WTC11 (cell line): ENCODE results near the gene MEGF10.

Source experiments
- CREM ChIP-seq: sonication (generic); formaldehyde crosslinking; IDR thresholded peaks from 2 replicates; pipeline ENCODE4 v1.8.1; 2022; ENCODE audit warnings: mild to moderate bottlenecking, missing genetic modification reagents, moderate library complexity
- ESRRA ChIP-seq: sonication (generic); formaldehyde crosslinking; IDR thresholded peaks from 2 replicates; pipeline ENCODE4 v1.8.1; 2022; ENCODE audit warnings: mild to moderate bottlenecking, missing genetic modification reagents, borderline replicate concordance
- FOXJ3 ChIP-seq: sonication (generic); formaldehyde crosslinking; IDR thresholded peaks from 2 replicates; pipeline ENCODE4 v1.9.0; 2021; ENCODE audit warnings: missing genetic modification reagents, mild to moderate bottlenecking, borderline replicate concordance
- FOXK1 ChIP-seq: sonication (generic); formaldehyde crosslinking; IDR thresholded peaks from 2 replicates; pipeline ENCODE4 v1.8.0; 2022; ENCODE audit warnings: mild to moderate bottlenecking, moderate library complexity, missing genetic modification reagents
- IRF2 ChIP-seq: sonication (generic); formaldehyde crosslinking; IDR thresholded peaks from 2 replicates; pipeline ENCODE4 v1.8.0; 2022; ENCODE audit warnings: low read depth, missing genetic modification reagents, borderline replicate concordance
- NFYB ChIP-seq: sonication (generic); formaldehyde crosslinking; conservative IDR thresholded peaks from 2 replicates; pipeline ENCODE4 v1.8.0; 2022; ENCODE audit warnings: low read depth, missing genetic modification reagents
- NR3C1 ChIP-seq: sonication (generic); formaldehyde crosslinking; conservative IDR thresholded peaks from 2 replicates; pipeline ENCODE4 v1.8.1; 2023; ENCODE audit warnings: low read depth, mild to moderate bottlenecking, missing genetic modification reagents
- ZNF232 ChIP-seq: sonication (generic); formaldehyde crosslinking; IDR thresholded peaks from 2 replicates; pipeline ENCODE4 v1.8.0; 2022; ENCODE audit warnings: mild to moderate bottlenecking, missing genetic modification reagents
- ZNF671 ChIP-seq: fragments of 250-450 bp; sonication (Bioruptor Pico); IDR thresholded peaks from 2 replicates; pipeline ENCODE4 v1.8.0; 2021; ENCODE audit warnings: mild to moderate bottlenecking
- TF ChIP-seq, protein P1 (sequence below): fragments of 200-600 bp; IDR thresholded peaks from 2 replicates; pipeline ENCODE4 v1.8.0; 2022; ENCODE audit warnings: antibody characterized with exemption
- TF ChIP-seq, protein P2 (sequence below): sonication (generic); formaldehyde crosslinking; IDR thresholded peaks from 2 replicates; pipeline ENCODE4 v1.8.1; 2022; ENCODE audit warnings: missing genetic modification reagents, borderline replicate concordance
- TF ChIP-seq, protein P3 (sequence below): sonication (generic); formaldehyde crosslinking; IDR thresholded peaks from 2 replicates; pipeline ENCODE4 v1.8.1; 2022; ENCODE audit warnings: mild to moderate bottlenecking, missing genetic modification reagents, moderate library complexity, borderline replicate concordance
- TF ChIP-seq, protein P4 (sequence below): sonication (generic); formaldehyde crosslinking; IDR thresholded peaks from 2 replicates; pipeline ENCODE4 v1.8.1; 2023; ENCODE audit warnings: mild to moderate bottlenecking, missing genetic modification reagents, moderate library complexity

DNA sequence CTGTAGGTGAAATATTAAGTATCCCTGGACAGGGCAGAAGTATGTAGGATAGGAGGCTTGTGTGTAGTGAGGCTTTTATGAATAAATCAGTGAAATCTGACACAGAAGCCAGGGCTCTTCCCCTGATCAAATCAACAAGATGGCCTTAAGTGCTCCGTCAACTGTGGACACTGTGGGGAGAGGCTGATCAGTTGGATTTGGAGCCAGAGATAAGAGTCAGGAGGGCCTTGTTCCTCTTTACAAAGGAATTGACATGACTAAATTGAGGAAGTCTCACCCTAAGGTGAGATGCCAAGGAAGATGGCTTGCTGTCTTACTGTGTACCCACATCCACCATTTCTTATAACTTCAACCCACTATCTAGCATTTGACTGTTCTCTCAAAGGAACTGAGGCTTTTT, 135.3 kb downstream of the MEGF10 start:
- TF ChIP-seq, protein P1, sequence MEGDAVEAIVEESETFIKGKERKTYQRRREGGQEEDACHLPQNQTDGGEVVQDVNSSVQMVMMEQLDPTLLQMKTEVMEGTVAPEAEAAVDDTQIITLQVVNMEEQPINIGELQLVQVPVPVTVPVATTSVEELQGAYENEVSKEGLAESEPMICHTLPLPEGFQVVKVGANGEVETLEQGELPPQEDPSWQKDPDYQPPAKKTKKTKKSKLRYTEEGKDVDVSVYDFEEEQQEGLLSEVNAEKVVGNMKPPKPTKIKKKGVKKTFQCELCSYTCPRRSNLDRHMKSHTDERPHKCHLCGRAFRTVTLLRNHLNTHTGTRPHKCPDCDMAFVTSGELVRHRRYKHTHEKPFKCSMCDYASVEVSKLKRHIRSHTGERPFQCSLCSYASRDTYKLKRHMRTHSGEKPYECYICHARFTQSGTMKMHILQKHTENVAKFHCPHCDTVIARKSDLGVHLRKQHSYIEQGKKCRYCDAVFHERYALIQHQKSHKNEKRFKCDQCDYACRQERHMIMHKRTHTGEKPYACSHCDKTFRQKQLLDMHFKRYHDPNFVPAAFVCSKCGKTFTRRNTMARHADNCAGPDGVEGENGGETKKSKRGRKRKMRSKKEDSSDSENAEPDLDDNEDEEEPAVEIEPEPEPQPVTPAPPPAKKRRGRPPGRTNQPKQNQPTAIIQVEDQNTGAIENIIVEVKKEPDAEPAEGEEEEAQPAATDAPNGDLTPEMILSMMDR: no peak
- TF ChIP-seq ESRRA (CRISPR knock-in tag) (no peak), ZNF232 (CRISPR knock-in tag) (no peak), NFYB (CRISPR knock-in tag) (no peak), FOXK1 (no peak), ZNF671 (CRISPR knock-in tag) (no peak), CREM (CRISPR knock-in tag) (no peak), IRF2 (no peak), NR3C1 (CRISPR knock-in tag) (no peak), FOXJ3 (CRISPR knock-in tag) (no peak)
- TF ChIP-seq, protein P2, sequence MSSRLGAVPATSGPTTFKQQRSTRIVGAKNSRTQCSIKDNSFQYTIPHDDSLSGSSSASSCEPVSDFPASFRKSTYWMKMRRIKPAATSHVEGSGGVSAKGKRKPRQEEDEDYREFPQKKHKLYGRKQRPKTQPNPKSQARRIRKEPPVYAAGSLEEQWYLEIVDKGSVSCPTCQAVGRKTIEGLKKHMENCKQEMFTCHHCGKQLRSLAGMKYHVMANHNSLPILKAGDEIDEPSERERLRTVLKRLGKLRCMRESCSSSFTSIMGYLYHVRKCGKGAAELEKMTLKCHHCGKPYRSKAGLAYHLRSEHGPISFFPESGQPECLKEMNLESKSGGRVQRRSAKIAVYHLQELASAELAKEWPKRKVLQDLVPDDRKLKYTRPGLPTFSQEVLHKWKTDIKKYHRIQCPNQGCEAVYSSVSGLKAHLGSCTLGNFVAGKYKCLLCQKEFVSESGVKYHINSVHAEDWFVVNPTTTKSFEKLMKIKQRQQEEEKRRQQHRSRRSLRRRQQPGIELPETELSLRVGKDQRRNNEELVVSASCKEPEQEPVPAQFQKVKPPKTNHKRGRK (CRISPR knock-in tag): no peak
- TF ChIP-seq, protein P3, sequence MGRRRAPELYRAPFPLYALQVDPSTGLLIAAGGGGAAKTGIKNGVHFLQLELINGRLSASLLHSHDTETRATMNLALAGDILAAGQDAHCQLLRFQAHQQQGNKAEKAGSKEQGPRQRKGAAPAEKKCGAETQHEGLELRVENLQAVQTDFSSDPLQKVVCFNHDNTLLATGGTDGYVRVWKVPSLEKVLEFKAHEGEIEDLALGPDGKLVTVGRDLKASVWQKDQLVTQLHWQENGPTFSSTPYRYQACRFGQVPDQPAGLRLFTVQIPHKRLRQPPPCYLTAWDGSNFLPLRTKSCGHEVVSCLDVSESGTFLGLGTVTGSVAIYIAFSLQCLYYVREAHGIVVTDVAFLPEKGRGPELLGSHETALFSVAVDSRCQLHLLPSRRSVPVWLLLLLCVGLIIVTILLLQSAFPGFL: no peak
- TF ChIP-seq, protein P4, sequence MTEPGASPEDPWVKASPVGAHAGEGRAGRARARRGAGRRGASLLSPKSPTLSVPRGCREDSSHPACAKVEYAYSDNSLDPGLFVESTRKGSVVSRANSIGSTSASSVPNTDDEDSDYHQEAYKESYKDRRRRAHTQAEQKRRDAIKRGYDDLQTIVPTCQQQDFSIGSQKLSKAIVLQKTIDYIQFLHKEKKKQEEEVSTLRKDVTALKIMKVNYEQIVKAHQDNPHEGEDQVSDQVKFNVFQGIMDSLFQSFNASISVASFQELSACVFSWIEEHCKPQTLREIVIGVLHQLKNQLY (CRISPR knock-in tag): no peak
